Fibroblast of lung (primary cell): ENCODE measurements around the gene FBXL17. TPM values are rescaled to one million over a fixed set of nuclear protein-coding genes. Genes with fewer than 3 reads are reported as not detected.

ENCODE experiments used
- DNase-seq, 2 donors: peaks; one replicate each; pipeline versions ENCODE4 v3.0.0 to v3.0.0-alpha.2; 2010; ENCODE audit warnings: low read depth in 2 of 2
- H2AFZ ChIP-seq: 2 replicates; pipeline ENCODE4 v1.5.1; 2012; ENCODE audit warnings: low read length, control low read depth, inconsistent platforms
- H3K27ac ChIP-seq: 2 replicates; pipeline ENCODE4 v1.5.1; 2011; ENCODE audit warnings: low read length, control low read depth; ENCODE audit not compliant: insufficient read depth
- H3K27me3 ChIP-seq: 2 replicates; pipeline ENCODE4 v1.5.1; 2011; ENCODE audit warnings: mild to moderate bottlenecking, low read length; ENCODE audit not compliant: control insufficient read depth, insufficient read depth
- H3K36me3 ChIP-seq: 2 replicates; pipeline ENCODE4 v1.5.1; 2011; ENCODE audit warnings: low read length; ENCODE audit not compliant: control insufficient read depth, insufficient read depth
- H3K4me1 ChIP-seq: 2 replicates; pipeline ENCODE4 v1.5.1; 2011; ENCODE audit warnings: low read length; ENCODE audit not compliant: control insufficient read depth, insufficient read depth; ENCODE audit errors: extremely low read depth
- H3K4me2 ChIP-seq: 2 replicates; pipeline ENCODE4 v1.5.1; 2011; ENCODE audit warnings: low read length, control low read depth; ENCODE audit not compliant: insufficient read depth; ENCODE audit errors: extremely low read depth
- H3K4me3 ChIP-seq, 4 experiments: fragments of 200-600 bp in 1 of 4; sonication (generic) in 1 of 4; replicated peaks in 1 of 4; 2 replicates each; pipeline ENCODE4 v1.5.1; 2011 to 2016; ENCODE audit warnings: low read length in 4 of 4, low read depth in 3 of 4, mild to moderate bottlenecking in 3 of 4, control low read depth in 2 of 4, inconsistent platforms in 1 of 4, mixed read lengths in 1 of 4; ENCODE audit not compliant: insufficient read depth in 1 of 4; ENCODE audit errors: control extremely low read depth in 1 of 4
- H3K79me2 ChIP-seq: 2 replicates; pipeline ENCODE4 v1.5.1; 2012; ENCODE audit warnings: mild to moderate bottlenecking, low read length, inconsistent platforms; ENCODE audit not compliant: control insufficient read depth, insufficient read depth
- H3K9ac ChIP-seq: 2 replicates; pipeline ENCODE4 v1.5.1; 2011; ENCODE audit warnings: mild to moderate bottlenecking, low read length, control low read depth; ENCODE audit not compliant: insufficient read depth
- H3K9me3 ChIP-seq: 2 replicates; pipeline ENCODE4 v1.5.1; 2012; ENCODE audit warnings: low read depth, low read length; ENCODE audit not compliant: control insufficient read depth, insufficient read depth
- H4K20me1 ChIP-seq: 2 replicates; pipeline ENCODE4 v1.5.1; 2011; ENCODE audit warnings: low read length; ENCODE audit not compliant: control insufficient read depth, insufficient read depth; ENCODE audit errors: extremely low read depth
- EZH2 ChIP-seq: IDR thresholded peaks from 2 replicates; pipeline ENCODE4 v1.5.1; 2012; ENCODE audit warnings: low read length, control low read depth, mild to moderate bottlenecking; ENCODE audit errors: missing control alignments
- polyA plus RNA-seq, 2 donors: library from polyadenylated mRNA; depleted of rRNA in 1 of 2; stranded (reverse) in 1 of 2; unstranded in 1 of 2; fragments of >200 nt; gene quantifications; 2 replicates each; pipeline ENCODE4 v1.2.1, GENCODE V29; 2011 to 2012; ENCODE audit warnings: missing spikeins in 1 of 2
- total RNA-seq: library from RNA; depleted of rRNA; stranded (reverse); fragments of >200 nt; gene quantifications from 2 replicates; pipeline ENCODE4 v1.2.1, GENCODE V29; 2014
- TF ChIP-seq, protein P1 (sequence below), 2 donors: IDR thresholded peaks in 1 of 2; conservative IDR thresholded peaks in 1 of 2; 1 replicate in 1 of 2; 2 replicates in 1 of 2; pipeline ENCODE4 v1.5.1; 2011 to 2012; ENCODE audit warnings: low read length in 2 of 2, control low read depth in 1 of 2, inconsistent platforms in 1 of 2, low read depth in 1 of 2, mild to moderate bottlenecking in 1 of 2

Gene FBXL17
- total and polyA plus RNA-seq, 2 donors (not counting 1 experiment from before 2014, with no cell fraction given) = 7.1 to 8.3 TPM

- Histone ChIP-seq H2AFZ (no peak overlapping the region), H3K9ac (no peak overlapping the region), H3K27me3 (no peaks in the 10 kb centered on the region), H3K27ac (no peak overlapping the region), H3K4me3 (no peak overlapping the region), H4K20me1 (no peaks in the 10 kb centered on the region), H3K36me3 (no peaks in the 10 kb centered on the region), H3K79me2 (no peaks in the 10 kb centered on the region), H3K4me1 (peaks cover 8% of the 10 kb centered on the region), H3K4me2 (no peak overlapping the region), H3K9me3 (no peaks in the 10 kb centered on the region)
- no peak for DNase-seq
- no peak for TF ChIP-seq EZH2
- TF ChIP-seq, protein P1, sequence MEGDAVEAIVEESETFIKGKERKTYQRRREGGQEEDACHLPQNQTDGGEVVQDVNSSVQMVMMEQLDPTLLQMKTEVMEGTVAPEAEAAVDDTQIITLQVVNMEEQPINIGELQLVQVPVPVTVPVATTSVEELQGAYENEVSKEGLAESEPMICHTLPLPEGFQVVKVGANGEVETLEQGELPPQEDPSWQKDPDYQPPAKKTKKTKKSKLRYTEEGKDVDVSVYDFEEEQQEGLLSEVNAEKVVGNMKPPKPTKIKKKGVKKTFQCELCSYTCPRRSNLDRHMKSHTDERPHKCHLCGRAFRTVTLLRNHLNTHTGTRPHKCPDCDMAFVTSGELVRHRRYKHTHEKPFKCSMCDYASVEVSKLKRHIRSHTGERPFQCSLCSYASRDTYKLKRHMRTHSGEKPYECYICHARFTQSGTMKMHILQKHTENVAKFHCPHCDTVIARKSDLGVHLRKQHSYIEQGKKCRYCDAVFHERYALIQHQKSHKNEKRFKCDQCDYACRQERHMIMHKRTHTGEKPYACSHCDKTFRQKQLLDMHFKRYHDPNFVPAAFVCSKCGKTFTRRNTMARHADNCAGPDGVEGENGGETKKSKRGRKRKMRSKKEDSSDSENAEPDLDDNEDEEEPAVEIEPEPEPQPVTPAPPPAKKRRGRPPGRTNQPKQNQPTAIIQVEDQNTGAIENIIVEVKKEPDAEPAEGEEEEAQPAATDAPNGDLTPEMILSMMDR (conservative IDR thresholded peaks at IDR 0.05 in 1 of 2, IDR thresholded peaks at IDR 0.05 in 1 of 2; ENCODE audit: low read depth in 1 of 2, low read length in 2 of 2) = no peak
These were observed 505.0 kb downstream of the FBXL17 start for GRCh38 chr5:107876906-107877305.

DNA sequence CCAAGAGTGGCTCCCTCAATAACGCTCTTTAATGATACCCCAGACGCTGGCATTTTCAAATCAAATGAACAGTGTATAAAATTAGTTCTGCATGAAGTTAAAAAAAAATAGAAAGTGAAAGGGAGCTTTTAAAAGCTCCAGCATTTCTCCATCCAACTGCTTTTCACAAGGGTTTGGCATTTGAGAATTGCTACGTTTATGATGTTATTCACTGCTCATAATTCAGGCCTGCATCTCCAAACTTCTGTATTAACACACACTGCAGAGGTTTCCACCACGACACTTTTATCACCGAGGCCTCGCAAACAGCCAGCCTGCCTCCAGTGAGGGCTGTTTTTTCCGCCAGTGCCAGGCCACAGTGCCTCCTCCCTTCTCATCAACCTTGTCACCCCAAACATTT lies 505.6 kb downstream of the FBXL17 start:
- Histone ChIP-seq H3K4me1 (peaks cover 8% of the 10 kb centered on the region), H3K9me3 (no peaks in the 10 kb centered on the region), H3K4me2 (no peak overlapping the region), H3K27me3 (no peaks in the 10 kb centered on the region), H3K4me3 (no peak overlapping the region), H2AFZ (no peak overlapping the region), H3K79me2 (no peaks in the 10 kb centered on the region), H3K27ac (no peak overlapping the region), H3K9ac (no peak overlapping the region), H4K20me1 (no peaks in the 10 kb centered on the region), H3K36me3 (no peaks in the 10 kb centered on the region)
- TF ChIP-seq EZH2 = no peak
- TF ChIP-seq, protein P1 (conservative IDR thresholded peaks at IDR 0.05 in 1 of 2, IDR thresholded peaks at IDR 0.05 in 1 of 2; ENCODE audit: low read depth in 1 of 2, low read length in 2 of 2) = no peak
- DNase-seq = peak in 1 of 2 donors; percentile 7

DNA sequence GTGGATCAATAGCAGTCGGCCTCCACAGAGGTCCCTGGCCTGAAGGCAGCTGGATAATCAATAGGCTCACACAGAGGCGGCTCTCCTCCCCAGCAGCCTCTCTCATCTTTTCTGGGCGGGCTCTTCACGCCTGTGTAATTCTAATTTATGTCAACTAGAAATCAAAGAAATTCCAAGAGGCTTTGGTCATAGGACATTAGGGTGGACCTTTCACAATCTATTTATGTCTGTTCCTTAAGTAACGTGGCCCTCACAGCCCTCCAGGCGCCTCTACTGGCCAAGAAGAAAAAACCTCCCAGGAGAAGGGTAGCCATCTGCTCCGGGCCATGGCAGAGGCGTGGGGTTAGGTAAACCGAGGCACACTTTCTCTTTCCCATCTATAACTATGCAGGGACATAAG lies 506.1 kb downstream of the FBXL17 start:
- H3K9ac ChIP-seq = no peak overlapping the region

More for the DNA sequence above, 506.1 kb downstream of the FBXL17 start:
- Histone ChIP-seq H3K79me2 (no peaks in the 10 kb centered on the region), H2AFZ (no peak overlapping the region), H3K9me3 (no peaks in the 10 kb centered on the region), H4K20me1 (no peaks in the 10 kb centered on the region), H3K27ac (no peak overlapping the region), H3K27me3 (no peaks in the 10 kb centered on the region), H3K4me1 (peaks cover 8% of the 10 kb centered on the region), H3K4me3 (no peak overlapping the region), H3K36me3 (no peaks in the 10 kb centered on the region), H3K4me2 (no peak overlapping the region)
- peak; percentile 76 to 86 for DNase-seq
- TF ChIP-seq, protein P1 (conservative IDR thresholded peaks at IDR 0.05 in 1 of 2, IDR thresholded peaks at IDR 0.05 in 1 of 2; ENCODE audit: low read depth in 1 of 2, low read length in 2 of 2) = peak; percentile 33 to 45
- TF ChIP-seq EZH2 = no peak
